Hepatic stellate cell (primary cell): Measurements from ENCODE around the gene PCDHGA8.
A peak's percentile ranks its signal among the peaks of the same experiment; 100 is the strongest.
"Not testable (repeated sequence)": the region's sequence is repeated elsewhere in the genome, so short reads cannot be mapped to it uniquely, and the experiment has no call there.

ENCODE experiments used
- DNase-seq: peaks from one replicate; pipeline ENCODE4 v3.0.0; 2011; ENCODE audit warnings: low spot score

The PCDHGA8 gene

GRCh38 chr5:141392429-141393198 lies at the start of gene PCDHGA8:
Gene PCDHGA8, plus strand, starts transcription at chr5:141392633. Its CDS starts 181 bp downstream, at chr5:141392814.
- peak; percentile 38 for DNase-seq

- DNase-seq: no peak
Observed at GRCh38 chr5:141342773-141343172, 49.7 kb upstream of the PCDHGA8 start.

- no peak for DNase-seq
Observed at GRCh38 chr5:141343242-141343952, 49.0 kb upstream of the PCDHGA8 start, which contains the start of gene PCDHGA3. Gene PCDHGA3, plus strand, starts transcription at chr5:141343829. Its CDS starts 205 bp downstream, at chr5:141344034.

- no peak for DNase-seq
Observed at GRCh38 chr5:141343953-141344463, 48.4 kb upstream of the PCDHGA8 start.

GRCh38 chr5:141345327-141345726 lies 47.1 kb upstream of the PCDHGA8 start:
- DNase-seq: no peak

GRCh38 chr5:141346017-141346416 lies 46.4 kb upstream of the PCDHGA8 start:
- DNase-seq: not testable (repeated sequence)

GRCh38 chr5:141349917-141350619 lies 42.4 kb upstream of the PCDHGA8 start, which contains the start of gene PCDHGB1:
Gene PCDHGB1, plus strand, starts transcription at chr5:141350099. Its CDS starts 162 bp downstream, at chr5:141350261.
- DNase-seq: peak; percentile 46

GRCh38 chr5:141351591-141351990 lies 40.8 kb upstream of the PCDHGA8 start:
- DNase-seq: no peak

- DNase-seq: no peak
Observed at GRCh38 chr5:141354900-141355469, 37.4 kb upstream of the PCDHGA8 start, which contains the start of gene PCDHGA4. Gene PCDHGA4, plus strand, starts transcription at chr5:141355021. Its CDS starts 87 bp downstream, at chr5:141355108.

- DNase-seq: no peak
Observed at GRCh38 chr5:141355641-141356040, 36.8 kb upstream of the PCDHGA8 start.

- no peak for DNase-seq
Observed at GRCh38 chr5:141356133-141356532, 36.3 kb upstream of the PCDHGA8 start.

- no peak for DNase-seq
Observed at GRCh38 chr5:141356950-141357349, 35.5 kb upstream of the PCDHGA8 start.

- DNase-seq: peak; percentile 66
Observed at GRCh38 chr5:141359790-141360426, 32.5 kb upstream of the PCDHGA8 start, which contains the start of gene PCDHGB2. Gene PCDHGB2, plus strand, starts transcription at chr5:141359994. Its CDS starts 142 bp downstream, at chr5:141360136.

GRCh38 chr5:141360685-141361084 lies 31.7 kb upstream of the PCDHGA8 start:
- DNase-seq: no peak

- no peak for DNase-seq
Observed at GRCh38 chr5:141362719-141363118, 29.7 kb upstream of the PCDHGA8 start.

- no peak for DNase-seq
Observed at GRCh38 chr5:141363952-141364660, 28.3 kb upstream of the PCDHGA8 start, which contains the start of gene PCDHGA5. Gene PCDHGA5, plus strand, starts transcription at chr5:141364162. Its CDS starts 169 bp downstream, at chr5:141364331.

- DNase-seq: no peak
Observed at GRCh38 chr5:141366016-141366896, 26.2 kb upstream of the PCDHGA8 start.

GRCh38 chr5:141369994-141370848 lies 22.2 kb upstream of the PCDHGA8 start, which contains the start of gene PCDHGB3:
Gene PCDHGB3, plus strand, starts transcription at chr5:141370242. Its CDS starts 153 bp downstream, at chr5:141370395.
- DNase-seq: peak; percentile 82
